HCT116 (cell line): ENCODE data around the gene ADGRV1. TPM values are rescaled to one million over a fixed set of nuclear protein-coding genes. Genes with fewer than 3 reads are reported as not detected.
A peak's percentile ranks its signal among the peaks of the same experiment; 100 is the strongest.

Source experiments
- ATAC-seq: fragments of 200-7000 bp; cut with Tn5 transposase; 2 replicates; pipeline ENCODE4 v1.9.1; 2020; ENCODE audit warnings: mild to moderate bottlenecking, moderate library complexity
- BruUV-seq: library from RNA; stranded (reverse); fragments of 400-500 nt; replicated peaks from 2 replicates; lab custom pipeline; 2021; lab: Mats Ljungman, UMichigan
- CTCF ChIA-PET: fragments of 300-600 bp; sonication (Branson Sonifier 250); formaldehyde crosslinking; loops from one replicate; lab custom pipeline; 2021; ENCODE audit warnings: antibody characterized with exemption; lab: Charles Lee
- POLR2A ChIA-PET: fragments of 300-600, 350-600 bp; sonication (Branson Sonifier 250); formaldehyde crosslinking; loops from one replicate; lab custom pipeline; 2021; ENCODE audit warnings: antibody characterized with exemption; lab: Charles Lee
- RAD21 ChIA-PET, 2 experiments: fragments of 300-600 bp; sonication (Branson Sonifier 250); formaldehyde crosslinking; loops; one replicate each; lab custom pipeline; 2023; ENCODE audit warnings: low total read pairs in 2 of 2; ENCODE audit not compliant: uncharacterized antibody in 2 of 2, unreplicated experiment in 2 of 2, low non-redundant PET in 1 of 2; lab: Charles Lee
- DNase-seq: peaks from one replicate; pipeline ENCODE4 v3.0.0-alpha.2; 2010; ENCODE audit warnings: low read depth, low spot score
- H2AFZ ChIP-seq: fragments of 200-600 bp; shearing (Covaris generic), sonication (generic); 2 replicates; pipeline ENCODE4 v1.6.1; 2017; ENCODE audit warnings: low read depth, mixed run types, mixed read lengths, antibody characterized with exemption, low read length; ENCODE audit not compliant: poor library complexity, severe bottlenecking
- H3K27ac ChIP-seq: 2 replicates; pipeline ENCODE4 v1.5.1; 2012; ENCODE audit warnings: low read depth, low read length
- H3K27me3 ChIP-seq: fragments of 200-600 bp; sonication (generic); 2 replicates; pipeline ENCODE4 v1.6.1; 2016; ENCODE audit warnings: mixed run types, low read length, mixed read lengths; ENCODE audit not compliant: insufficient read depth
- H3K36me3 ChIP-seq, 2 experiments: fragments of 200-500 bp in 1 of 2; fragments of 200-600 bp in 1 of 2; sonication (Bioruptor generic) in 1 of 2; sonication (generic) in 1 of 2; 2 replicates each; pipeline versions ENCODE4 v1.5.1 to v1.6.1; 2014 to 2016; ENCODE audit warnings: low read length in 2 of 2, inconsistent platforms in 1 of 2, mixed read lengths in 1 of 2, mixed run types in 1 of 2; ENCODE audit not compliant: insufficient read depth in 2 of 2, control insufficient read depth in 1 of 2
- H3K4me1 ChIP-seq, 2 experiments: fragments of 200-600 bp in 1 of 2; sonication (generic) in 1 of 2; 2 replicates each; pipeline versions ENCODE4 v1.5.1 to v1.6.1; 2012 to 2017; ENCODE audit warnings: low read length in 2 of 2, inconsistent platforms in 1 of 2, mild to moderate bottlenecking in 1 of 2, mixed read lengths in 1 of 2, mixed run types in 1 of 2, moderate library complexity in 1 of 2; ENCODE audit not compliant: insufficient read depth in 2 of 2, control insufficient read depth in 1 of 2
- H3K4me2 ChIP-seq: fragments of 200-600 bp; sonication (generic); 2 replicates; pipeline ENCODE4 v1.6.1; 2017; ENCODE audit warnings: mixed run types, low read length, mixed read lengths
- H3K4me3 ChIP-seq, 2 experiments: fragments of 200-600 bp in 1 of 2; sonication (generic) in 1 of 2; replicated peaks in 1 of 2; 2 replicates each; pipeline ENCODE4 v1.5.1; 2011 to 2016; ENCODE audit warnings: low read length in 2 of 2, control low read depth in 1 of 2, low read depth in 1 of 2, mild to moderate bottlenecking in 1 of 2, mixed read lengths in 1 of 2, mixed run types in 1 of 2
- H3K79me2 ChIP-seq: fragments of 200-600 bp; sonication (generic); 2 replicates; pipeline ENCODE4 v1.6.1; 2017; ENCODE audit warnings: mild to moderate bottlenecking, mixed run types, low read length, moderate library complexity, mixed read lengths; ENCODE audit not compliant: insufficient read depth
- H3K9ac ChIP-seq: fragments of 200-600 bp; sonication (generic); 2 replicates; pipeline ENCODE4 v1.6.1; 2016; ENCODE audit warnings: low read length, mixed read lengths
- H3K9me2 ChIP-seq: fragments of 200-600 bp; sonication (generic), shearing (Covaris generic); 2 replicates; pipeline ENCODE4 v1.6.1; 2017; ENCODE audit warnings: mixed run types, mild to moderate bottlenecking, moderate library complexity; ENCODE audit not compliant: insufficient read depth
- H3K9me3 ChIP-seq, 2 experiments: fragments of 200-500 bp in 1 of 2; fragments of 200-600 bp in 1 of 2; sonication (Bioruptor generic) in 1 of 2; sonication (generic) in 1 of 2; 2 replicates each; pipeline ENCODE4 v1.6.1; 2014 to 2017; ENCODE audit warnings: low read length in 2 of 2, mixed read lengths in 2 of 2, inconsistent platforms in 1 of 2, low read depth in 1 of 2, mild to moderate bottlenecking in 1 of 2, mixed run types in 1 of 2, moderate library complexity in 1 of 2; ENCODE audit not compliant: control insufficient read depth in 1 of 2, insufficient read depth in 1 of 2
- H4K20me1 ChIP-seq: fragments of 200-600 bp; sonication (generic), shearing (Covaris generic); 2 replicates; pipeline ENCODE4 v1.6.1; 2017; ENCODE audit warnings: mixed run types, mild to moderate bottlenecking, moderate library complexity; ENCODE audit not compliant: insufficient read depth
- CEBPB ChIP-seq: IDR thresholded peaks from 2 replicates; pipeline ENCODE4 v1.6.1; 2012; ENCODE audit warnings: low read depth
- EGR1 ChIP-seq: IDR thresholded peaks from 2 replicates; pipeline ENCODE4 v1.6.1; 2012; ENCODE audit warnings: low read depth
- EZH2phosphoT487 ChIP-seq: fragments of 200-600 bp; IDR thresholded peaks from 2 replicates; pipeline ENCODE4 v1.6.1; 2018; ENCODE audit warnings: antibody characterized with exemption, borderline replicate concordance
- JUND ChIP-seq: IDR thresholded peaks from 2 replicates; pipeline ENCODE4 v1.6.1; 2012
- POLR2A ChIP-seq: IDR thresholded peaks from 2 replicates; pipeline ENCODE4 v1.7.0; 2011; ENCODE audit warnings: borderline replicate concordance; ENCODE audit not compliant: insufficient read depth, insufficient read length; ENCODE audit errors: extremely low read depth
- SIN3A ChIP-seq: IDR thresholded peaks from 2 replicates; pipeline ENCODE4 v1.6.1; 2012; ENCODE audit warnings: low read depth
- TCF7L2 ChIP-seq: IDR thresholded peaks from 2 replicates; pipeline ENCODE4 v1.7.0; 2011; ENCODE audit warnings: borderline replicate concordance, inconsistent platforms; ENCODE audit not compliant: insufficient read depth, insufficient read length; ENCODE audit errors: extremely low read depth
- intact Hi-C: fragments of 100-400 bp; cut with micrococcal nuclease; formaldehyde crosslinking; loops from 2 replicates; pipeline ENCODE4 v1.10.0; 2022
- total RNA-seq: library from RNA; stranded (reverse); gene quantifications from one replicate; pipeline ENCODE4 v1.2.1, GENCODE V29; 2021; ENCODE audit not compliant: unreplicated experiment
- TF ChIP-seq, protein P1 (sequence below), 3 experiments: fragments of 200-600 bp in 1 of 3; sonication (generic) in 1 of 3; IDR thresholded peaks in 2 of 3; conservative IDR thresholded peaks in 1 of 3; 2 replicates each; pipeline ENCODE4 v1.5.1; 2012 to 2017; ENCODE audit warnings: low read depth in 2 of 3, low read length in 2 of 3, antibody characterized with exemption in 1 of 3, borderline replicate concordance in 1 of 3, control low read depth in 1 of 3, mild to moderate bottlenecking in 1 of 3, mixed read lengths in 1 of 3, mixed run types in 1 of 3, moderate library complexity in 1 of 3; ENCODE audit not compliant: insufficient read depth in 1 of 3

The ADGRV1 gene
- total RNA-seq, 1 experiment from 2014 or later = 6.0 TPM

DNA sequence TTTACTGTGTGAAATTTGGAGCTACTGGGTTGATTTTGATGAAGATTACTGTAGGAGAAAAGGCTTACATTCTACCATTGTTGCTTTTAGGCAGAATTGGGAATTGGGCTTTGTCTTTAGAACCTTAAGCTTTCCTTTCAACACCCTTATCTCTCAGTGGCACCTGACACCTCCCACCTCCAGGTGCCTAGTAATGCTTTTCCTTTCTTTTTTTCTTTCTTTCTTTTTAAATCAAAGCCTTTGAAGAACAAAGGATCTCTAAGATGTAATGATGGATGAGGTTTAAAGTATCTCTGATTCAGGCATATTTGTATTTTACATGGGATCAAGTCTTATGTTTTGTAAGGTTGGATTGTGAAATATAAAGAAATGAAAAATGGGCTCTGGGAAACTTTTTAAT lies 2.9 kb upstream of the ADGRV1 start:
- no peaks in the 10 kb centered on the region for H3K79me2 ChIP-seq
- intact Hi-C loops = no loop called here
- no peak overlapping the region for H2AFZ ChIP-seq
- no peak for TF ChIP-seq EGR1
- TF ChIP-seq CEBPB = no peak
- TF ChIP-seq SIN3A = no peak
- TF ChIP-seq, protein P1, sequence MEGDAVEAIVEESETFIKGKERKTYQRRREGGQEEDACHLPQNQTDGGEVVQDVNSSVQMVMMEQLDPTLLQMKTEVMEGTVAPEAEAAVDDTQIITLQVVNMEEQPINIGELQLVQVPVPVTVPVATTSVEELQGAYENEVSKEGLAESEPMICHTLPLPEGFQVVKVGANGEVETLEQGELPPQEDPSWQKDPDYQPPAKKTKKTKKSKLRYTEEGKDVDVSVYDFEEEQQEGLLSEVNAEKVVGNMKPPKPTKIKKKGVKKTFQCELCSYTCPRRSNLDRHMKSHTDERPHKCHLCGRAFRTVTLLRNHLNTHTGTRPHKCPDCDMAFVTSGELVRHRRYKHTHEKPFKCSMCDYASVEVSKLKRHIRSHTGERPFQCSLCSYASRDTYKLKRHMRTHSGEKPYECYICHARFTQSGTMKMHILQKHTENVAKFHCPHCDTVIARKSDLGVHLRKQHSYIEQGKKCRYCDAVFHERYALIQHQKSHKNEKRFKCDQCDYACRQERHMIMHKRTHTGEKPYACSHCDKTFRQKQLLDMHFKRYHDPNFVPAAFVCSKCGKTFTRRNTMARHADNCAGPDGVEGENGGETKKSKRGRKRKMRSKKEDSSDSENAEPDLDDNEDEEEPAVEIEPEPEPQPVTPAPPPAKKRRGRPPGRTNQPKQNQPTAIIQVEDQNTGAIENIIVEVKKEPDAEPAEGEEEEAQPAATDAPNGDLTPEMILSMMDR (IDR thresholded peaks at IDR 0.05 in 2 of 3, conservative IDR thresholded peaks at IDR 0.05 in 1 of 3; ENCODE audit: borderline replicate concordance in 1 of 3, insufficient read depth in 1 of 3, low read depth in 2 of 3, low read length in 2 of 3) = no peak
- no peak for TF ChIP-seq TCF7L2
- no peak for TF ChIP-seq JUND
- no peak for TF ChIP-seq EZH2phosphoT487
- no peak overlapping the region for H3K4me2 ChIP-seq
- H3K4me1 ChIP-seq = no peaks in the 10 kb centered on the region; a peak in 1 of 4 replicates
- ChIA-PET CTCF (no interaction called here), RAD21 (no interaction called here), POLR2A (no interaction called here)
- no peaks in the 10 kb centered on the region for H3K9me3 ChIP-seq
- H3K27me3 ChIP-seq = no peaks in the 10 kb centered on the region
- no peak overlapping the region for H3K9ac ChIP-seq
- H3K27ac ChIP-seq = no peak overlapping the region
- no peak for ATAC-seq
- H3K4me3 ChIP-seq = no peak overlapping the region
- no peaks in the 10 kb centered on the region for H3K9me2 ChIP-seq
- no TSS peak for BruUV-seq
- H4K20me1 ChIP-seq = no peaks in the 10 kb centered on the region
- DNase-seq = no peak
- no peaks in the 10 kb centered on the region for H3K36me3 ChIP-seq

GRCh38 chr5:90557391-90557790 lies 1.2 kb upstream of the ADGRV1 start:
- DNase-seq = no peak
- H3K9me3 ChIP-seq = no peaks in the 10 kb centered on the region
- intact Hi-C loops = no loop called here
- H3K4me1 ChIP-seq = no peaks in the 10 kb centered on the region; a peak in 1 of 4 replicates
- ATAC-seq = no peak
- no peaks in the 10 kb centered on the region for H3K36me3 ChIP-seq
- no peaks in the 10 kb centered on the region for H4K20me1 ChIP-seq
- POLR2A ChIA-PET = interaction anchor here (1.2 kb wide), 1 partner anchor 10 kb away, joined by 3 read pairs; no protein-coding TSS in a partner anchor
- CTCF ChIA-PET = no interaction called here
- H3K27me3 ChIP-seq = no peaks in the 10 kb centered on the region
- no peak for TF ChIP-seq POLR2A
- H3K4me3 ChIP-seq = no peak overlapping the region
- H3K27ac ChIP-seq = no peak overlapping the region
- H3K9me2 ChIP-seq = no peaks in the 10 kb centered on the region
- H2AFZ ChIP-seq = no peak overlapping the region
- peak overlapping the region; percentile 81 for H3K4me2 ChIP-seq
- BruUV-seq = no TSS peak
- RAD21 ChIA-PET = no interaction called here
- H3K9ac ChIP-seq = no peak overlapping the region; the same call in 1 of the 2 replicates
- H3K79me2 ChIP-seq = no peaks in the 10 kb centered on the region
